ENCODE measurements around the gene ADARB2. TPM values are rescaled to one million over a fixed set of nuclear protein-coding genes. Genes with fewer than 3 reads are reported as not detected.
A peak's percentile ranks its signal among the peaks of the same experiment; 100 is the strongest.

ADARB2 gene
- total RNA-seq, 4 donors from 2014 or later = 0.80 to 4.9 (median 2.3) TPM

- H3K9me3 ChIP-seq = no peaks in the 10 kb centered on the region
- no peaks in the 10 kb centered on the region for H3K36me3 ChIP-seq
- H3K4me1 ChIP-seq = no peaks in the 10 kb centered on the region
- no peak overlapping the region for H3K4me3 ChIP-seq
- DNase-seq = no peak
- no peaks in the 10 kb centered on the region for H3K27me3 ChIP-seq
- intact Hi-C loops (cut with DNase I; ENCODE audit: low total_unique reads) = no loop called here
- in situ Hi-C loops (cut with MboI; ENCODE audit: low pct_ligation_motif_present in 1 of 4, low pct_unique_long_range_greater_than_20kb in 1 of 4, low sequenced_read_pairs in 3 of 4) = no loop called here
- 95% methylated on average over 15 of the region's 15 CpGs; no CpG with 5 or more reads in 1 of the 2 donors for WGBS, 2 donors (ENCODE audit: low coverage in 1 of 2)
- no peak for TF ChIP-seq POLR2AphosphoS5 (IDR thresholded peaks at IDR 0.05)
- no peak for TF ChIP-seq CTCF (IDR thresholded peaks at IDR 0.05)
- no peak for TF ChIP-seq EP300 (IDR thresholded peaks at IDR 0.05; ENCODE audit: low read depth)
- TF ChIP-seq POLR2A (IDR thresholded peaks at IDR 0.05) = no peak
- H3K27ac ChIP-seq = no peak overlapping the region
Measured at GRCh38 chr10:1724921-1725488, 12.3 kb downstream of the ADARB2 start.

- H3K4me3 ChIP-seq = no peak overlapping the region
- in situ Hi-C loops (cut with MboI; ENCODE audit: low pct_ligation_motif_present in 1 of 4, low pct_unique_long_range_greater_than_20kb in 1 of 4, low sequenced_read_pairs in 3 of 4) = no loop called here
- no peak for DNase-seq
- no peaks in the 10 kb centered on the region for H3K27me3 ChIP-seq
- 59 to 80% methylated on average over 4 of the region's 4 CpGs for WGBS, 2 donors (ENCODE audit: low coverage in 1 of 2)
- H3K36me3 ChIP-seq = no peaks in the 10 kb centered on the region
- intact Hi-C loops (cut with DNase I; ENCODE audit: low total_unique reads) = no loop called here
- no peaks in the 10 kb centered on the region for H3K4me1 ChIP-seq
- no peak for TF ChIP-seq CTCF (IDR thresholded peaks at IDR 0.05)
- TF ChIP-seq POLR2A (IDR thresholded peaks at IDR 0.05) = no peak
- TF ChIP-seq EP300 (IDR thresholded peaks at IDR 0.05; ENCODE audit: low read depth) = no peak
- no peak for TF ChIP-seq POLR2AphosphoS5 (IDR thresholded peaks at IDR 0.05)
- H3K9me3 ChIP-seq = no peaks in the 10 kb centered on the region
- no peak overlapping the region for H3K27ac ChIP-seq
Measured at GRCh38 chr10:1716839-1717238, 20.5 kb downstream of the ADARB2 start.

- Histone ChIP-seq H3K27me3 (no peaks in the 10 kb centered on the region), H3K4me1 (no peaks in the 10 kb centered on the region), H3K27ac (no peak overlapping the region), H3K9me3 (no peaks in the 10 kb centered on the region), H3K4me3 (no peak overlapping the region), H3K36me3 (no peaks in the 10 kb centered on the region)
- in situ Hi-C loops (cut with MboI; ENCODE audit: low pct_ligation_motif_present in 1 of 4, low pct_unique_long_range_greater_than_20kb in 1 of 4, low sequenced_read_pairs in 3 of 4) = no loop called here
- peak; percentile 11 for DNase-seq
- intact Hi-C loops (cut with DNase I; ENCODE audit: low total_unique reads) = no loop called here
- WGBS, 2 donors (ENCODE audit: low coverage in 1 of 2) = 37% methylated on average over 18 of the region's 18 CpGs; no CpG with 5 or more reads in 1 of the 2 donors
- TF ChIP-seq CTCF (IDR thresholded peaks at IDR 0.05) = no peak
- no peak for TF ChIP-seq POLR2A (IDR thresholded peaks at IDR 0.05)
- TF ChIP-seq POLR2AphosphoS5 (IDR thresholded peaks at IDR 0.05) = no peak
- TF ChIP-seq EP300 (IDR thresholded peaks at IDR 0.05; ENCODE audit: low read depth) = no peak
Measured at GRCh38 chr10:1715821-1716220, 21.5 kb downstream of the ADARB2 start.

GRCh38 chr10:1712944-1713671 lies 24.2 kb downstream of the ADARB2 start:
- DNase-seq = no peak
- TF ChIP-seq POLR2A (IDR thresholded peaks at IDR 0.05) (no peak), POLR2AphosphoS5 (IDR thresholded peaks at IDR 0.05) (no peak), CTCF (IDR thresholded peaks at IDR 0.05) (no peak), EP300 (IDR thresholded peaks at IDR 0.05; ENCODE audit: low read depth) (no peak)
- in situ Hi-C loops (cut with MboI; ENCODE audit: low pct_ligation_motif_present in 1 of 4, low pct_unique_long_range_greater_than_20kb in 1 of 4, low sequenced_read_pairs in 3 of 4) = no loop called here

More at GRCh38 chr10:1712944-1713671, 24.2 kb downstream of the ADARB2 start:
- Histone ChIP-seq H3K4me3 (no peak overlapping the region), H3K27ac (no peak overlapping the region), H3K9me3 (no peaks in the 10 kb centered on the region), H3K4me1 (no peaks in the 10 kb centered on the region), H3K27me3 (no peaks in the 10 kb centered on the region), H3K36me3 (no peaks in the 10 kb centered on the region)
- intact Hi-C loops (cut with DNase I; ENCODE audit: low total_unique reads) = no loop called here
- 87 to 88% methylated on average over 8 to 18 of the region's 18 CpGs for WGBS, 2 donors (ENCODE audit: low coverage in 1 of 2)
